NCI-H1694 treated with DMSO at 0.1 percent for 48 hours (cell line): ENCODE data around the gene SORBS1.
A peak's percentile ranks its signal among the peaks of the same experiment; 100 is the strongest.

ENCODE experiments used
- DNase-seq: peaks from one replicate; lab custom pipeline; 2025; lab: John Stamatoyannopoulos, UW

Gene SORBS1

GRCh38 chr10:95561177-95561863 lies at the start of gene SORBS1:
SORBS1 (minus strand) TSS chr10:95561371; CDS start chr10:95441135, 120,236 bp downstream.
- peak; percentile 75 for DNase-seq

- no peak for DNase-seq
These were observed 49.6 kb upstream of the SORBS1 start for GRCh38 chr10:95610727-95611126.

GRCh38 chr10:95606922-95607321 lies 45.8 kb upstream of the SORBS1 start:
- no peak for DNase-seq

- DNase-seq, result no peak
These were observed 44.0 kb upstream of the SORBS1 start for GRCh38 chr10:95605163-95605562.

- no peak for DNase-seq
These were observed 43.5 kb upstream of the SORBS1 start for GRCh38 chr10:95604630-95605029.

- no peak for DNase-seq
These were observed 41.2 kb upstream of the SORBS1 start for GRCh38 chr10:95602382-95602781.

- peak; percentile 73 for DNase-seq
These were observed 40.0 kb upstream of the SORBS1 start for GRCh38 chr10:95601116-95601719.

- DNase-seq, result no peak
These were observed 39.0 kb upstream of the SORBS1 start for GRCh38 chr10:95600158-95600557.

- DNase-seq, result no peak
These were observed 36.6 kb upstream of the SORBS1 start for GRCh38 chr10:95597788-95598187.

- no peak for DNase-seq
These were observed 26.9 kb upstream of the SORBS1 start for GRCh38 chr10:95588025-95588424.

- no peak for DNase-seq
These were observed 18.8 kb upstream of the SORBS1 start for GRCh38 chr10:95579835-95580535.

- DNase-seq, result no peak
These were observed 18.1 kb upstream of the SORBS1 start for GRCh38 chr10:95579292-95579691.

GRCh38 chr10:95578619-95579018 lies 17.4 kb upstream of the SORBS1 start:
- no peak for DNase-seq

GRCh38 chr10:95574649-95575365 lies 13.6 kb upstream of the SORBS1 start:
- DNase-seq, result no peak

- no peak for DNase-seq
These were observed 12.9 kb upstream of the SORBS1 start for GRCh38 chr10:95573964-95574604.

GRCh38 chr10:95573527-95573926 lies 12.4 kb upstream of the SORBS1 start:
- no peak for DNase-seq

GRCh38 chr10:95572131-95572820 lies 11.1 kb upstream of the SORBS1 start:
- DNase-seq, result no peak

- DNase-seq, result no peak
These were observed 10.2 kb upstream of the SORBS1 start for GRCh38 chr10:95571390-95571789.

GRCh38 chr10:95569368-95569767 lies 8.2 kb upstream of the SORBS1 start:
- no peak for DNase-seq

GRCh38 chr10:95567903-95568630 lies 6.9 kb upstream of the SORBS1 start:
- no peak for DNase-seq

GRCh38 chr10:95566136-95566535 lies 5.0 kb upstream of the SORBS1 start:
- no peak for DNase-seq
